BJ (cell line): Measurements from ENCODE around the gene SFRP5. TPM values are rescaled to one million over a fixed set of nuclear protein-coding genes. Genes with fewer than 3 reads are reported as not detected.

ENCODE experiments used
- CTCF ChIA-PET: fragments of 350-600 bp; formaldehyde crosslinking; extraction: SDS; loops from one replicate; lab custom pipeline; 2021; ENCODE audit warnings: antibody characterized with exemption, inconsistent platforms; lab: Yijun Ruan, JAX
- POLR2A ChIA-PET: fragments of 300-600 bp; sonication (Branson Sonifier 250); formaldehyde crosslinking; extraction: SDS; loops from one replicate; lab custom pipeline; 2021; ENCODE audit warnings: antibody characterized with exemption; lab: Charles Lee
- DNase-seq: peaks from one replicate; pipeline ENCODE4 v3.0.0-alpha.2; 2011; ENCODE audit warnings: low read depth
- H3K27me3 ChIP-seq: 2 replicates; pipeline ENCODE4 v1.6.0; 2011; ENCODE audit warnings: low read length; ENCODE audit not compliant: control insufficient read depth, insufficient read depth
- H3K36me3 ChIP-seq: 2 replicates; pipeline ENCODE4 v1.5.1; 2011; ENCODE audit warnings: low read length; ENCODE audit not compliant: control insufficient read depth, insufficient read depth
- H3K4me3 ChIP-seq: 2 replicates; pipeline ENCODE4 v1.5.1; 2011; ENCODE audit warnings: low read depth, mild to moderate bottlenecking, control low read depth, low read length
- polyA minus RNA-seq: library from RNA; depleted of rRNA, polyadenylated mRNA; stranded (reverse); fragments of >200 nt; gene quantifications from 2 replicates; pipeline ENCODE4 v1.2.3, GENCODE V29; 2011; rRNA and poly(A)+ RNA removed
- polyA plus RNA-seq: library from polyadenylated mRNA; depleted of rRNA; stranded (reverse); fragments of >200 nt; gene quantifications from 2 replicates; pipeline ENCODE4 v1.2.3, GENCODE V29; 2011; rRNA removed
- TF ChIP-seq, protein P1 (sequence below): IDR thresholded peaks from 2 replicates; pipeline ENCODE4 v1.5.1; 2011; ENCODE audit warnings: low read depth, mild to moderate bottlenecking, control low read depth, inconsistent platforms, low read length, moderate library complexity; ENCODE audit not compliant: insufficient read depth

Gene SFRP5, protein sequence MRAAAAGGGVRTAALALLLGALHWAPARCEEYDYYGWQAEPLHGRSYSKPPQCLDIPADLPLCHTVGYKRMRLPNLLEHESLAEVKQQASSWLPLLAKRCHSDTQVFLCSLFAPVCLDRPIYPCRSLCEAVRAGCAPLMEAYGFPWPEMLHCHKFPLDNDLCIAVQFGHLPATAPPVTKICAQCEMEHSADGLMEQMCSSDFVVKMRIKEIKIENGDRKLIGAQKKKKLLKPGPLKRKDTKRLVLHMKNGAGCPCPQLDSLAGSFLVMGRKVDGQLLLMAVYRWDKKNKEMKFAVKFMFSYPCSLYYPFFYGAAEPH
- polyA plus RNA-seq (not detected in 2 replicates), polyA minus RNA-seq (not detected in 2 replicates)

DNA sequence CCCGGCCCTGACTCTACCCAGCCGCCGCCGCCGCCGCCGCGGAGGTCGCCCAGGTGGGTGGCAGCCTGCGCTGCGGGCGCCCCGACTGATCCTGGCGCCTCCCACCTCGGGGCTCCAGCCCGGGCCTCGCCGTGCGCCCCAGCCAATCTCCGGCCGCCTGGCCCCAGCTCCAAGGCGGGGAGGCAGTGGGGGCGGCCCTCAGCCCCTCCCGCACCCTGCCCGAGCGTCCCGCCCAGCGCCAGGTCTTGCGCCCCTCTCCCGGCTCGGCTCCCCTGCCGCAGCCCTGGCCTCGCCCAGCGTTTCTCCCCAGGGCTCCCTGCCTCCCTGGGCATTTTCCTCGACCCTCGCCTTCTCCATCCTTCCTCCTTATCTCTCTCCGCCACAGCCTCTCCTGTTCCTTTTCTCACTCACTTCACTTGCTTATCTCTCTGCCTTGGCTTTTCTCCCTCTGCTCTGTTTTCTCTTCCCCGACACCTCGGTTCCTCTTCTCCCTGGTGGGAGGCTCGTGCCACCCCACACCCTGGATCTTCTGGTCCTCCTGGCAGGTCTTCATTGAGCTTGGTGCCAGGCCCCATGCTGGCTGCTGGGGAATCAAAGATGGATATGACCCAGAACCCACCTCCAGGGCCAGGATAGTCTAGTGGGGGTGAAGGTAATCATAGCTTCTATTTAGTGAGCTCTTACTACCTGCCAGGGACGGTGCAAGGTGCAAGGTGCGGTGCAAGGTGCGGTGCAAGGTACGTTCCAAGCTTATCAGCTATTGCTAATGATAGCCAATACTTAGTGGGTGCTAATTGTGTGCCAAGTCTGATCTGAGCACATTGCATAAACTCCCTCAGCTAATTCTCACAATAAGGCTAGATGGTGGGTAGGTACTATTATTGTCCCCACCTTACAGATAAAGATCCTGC lies at the start of gene SFRP5:
SFRP5 (minus strand) TSS at position 87 of the 911 bp plus-strand sequence. CDS start 166 bp downstream, outside the sequence.
- ChIA-PET CTCF (interaction anchor here (0.9 to 2.6 kb wide), 3 partner anchors 9 to 97 kb away, joined by 5 to 16 read pairs (median 6); no protein-coding TSS in a partner anchor), POLR2A (no interaction called here)
- DNase-seq: no peak
- Histone ChIP-seq H3K27me3 (peaks cover 26% of the 10 kb centered on the region), H3K4me3 (no peak within 1 kb of the TSS), H3K36me3 (no peaks in the 10 kb centered on the region)
- TF ChIP-seq, protein P1, sequence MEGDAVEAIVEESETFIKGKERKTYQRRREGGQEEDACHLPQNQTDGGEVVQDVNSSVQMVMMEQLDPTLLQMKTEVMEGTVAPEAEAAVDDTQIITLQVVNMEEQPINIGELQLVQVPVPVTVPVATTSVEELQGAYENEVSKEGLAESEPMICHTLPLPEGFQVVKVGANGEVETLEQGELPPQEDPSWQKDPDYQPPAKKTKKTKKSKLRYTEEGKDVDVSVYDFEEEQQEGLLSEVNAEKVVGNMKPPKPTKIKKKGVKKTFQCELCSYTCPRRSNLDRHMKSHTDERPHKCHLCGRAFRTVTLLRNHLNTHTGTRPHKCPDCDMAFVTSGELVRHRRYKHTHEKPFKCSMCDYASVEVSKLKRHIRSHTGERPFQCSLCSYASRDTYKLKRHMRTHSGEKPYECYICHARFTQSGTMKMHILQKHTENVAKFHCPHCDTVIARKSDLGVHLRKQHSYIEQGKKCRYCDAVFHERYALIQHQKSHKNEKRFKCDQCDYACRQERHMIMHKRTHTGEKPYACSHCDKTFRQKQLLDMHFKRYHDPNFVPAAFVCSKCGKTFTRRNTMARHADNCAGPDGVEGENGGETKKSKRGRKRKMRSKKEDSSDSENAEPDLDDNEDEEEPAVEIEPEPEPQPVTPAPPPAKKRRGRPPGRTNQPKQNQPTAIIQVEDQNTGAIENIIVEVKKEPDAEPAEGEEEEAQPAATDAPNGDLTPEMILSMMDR: no peak

DNA sequence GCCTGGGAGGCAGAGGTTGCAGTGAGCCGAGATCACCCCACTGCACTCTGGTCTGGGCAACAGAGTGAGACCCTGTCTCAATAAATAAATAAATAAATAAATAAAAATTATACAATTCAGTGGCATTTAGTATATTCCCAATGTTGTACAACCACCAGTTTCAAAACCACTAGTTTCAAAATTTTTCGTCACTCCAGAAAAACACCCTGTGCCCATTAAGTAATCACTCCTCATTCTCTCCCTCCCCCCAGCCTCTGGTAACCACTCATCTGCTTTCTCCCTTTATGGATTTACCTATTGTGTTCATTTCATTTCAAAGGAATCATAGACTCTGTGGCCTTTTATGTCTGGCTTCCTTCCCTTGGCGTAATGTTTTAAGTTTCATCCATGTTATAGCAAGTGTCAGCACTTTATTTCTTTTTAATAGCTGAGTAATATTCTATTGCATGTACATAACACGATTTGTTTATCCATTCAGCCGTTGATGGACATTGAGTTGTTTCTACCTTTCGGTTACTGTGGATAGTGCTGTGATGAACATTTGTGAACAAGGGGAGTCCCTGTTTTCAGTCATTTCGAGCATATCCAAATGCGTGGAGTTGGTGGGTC lies 48.4 kb upstream of the SFRP5 start:
- TF ChIP-seq, protein P1: no peak
- CTCF ChIA-PET: no interaction called here
- H3K4me3 ChIP-seq: no peak overlapping the region
- H3K27me3 ChIP-seq: peaks cover 13% of the 10 kb centered on the region
- no peaks in the 10 kb centered on the region for H3K36me3 ChIP-seq
- POLR2A ChIA-PET: no interaction called here
- no peak for DNase-seq

DNA sequence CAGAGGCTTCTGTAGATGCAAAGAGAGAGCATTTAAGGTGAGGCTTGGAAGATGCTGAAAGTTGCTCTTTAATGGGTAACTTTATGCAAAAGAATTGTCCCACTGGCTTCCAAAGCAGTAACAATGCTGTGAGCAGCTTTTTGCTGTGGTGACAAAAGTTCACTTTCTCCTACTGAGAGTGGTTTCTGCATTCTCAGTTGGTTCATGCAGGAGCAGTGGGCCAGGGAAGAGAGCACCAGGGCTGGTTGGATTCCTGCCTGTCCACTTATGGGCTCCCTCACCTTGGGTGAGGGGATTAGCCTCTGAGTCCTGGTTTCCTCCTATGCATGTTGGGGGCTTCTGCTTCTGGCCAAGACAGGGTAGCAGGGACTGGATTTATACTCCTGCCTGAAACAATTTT lies 46.8 kb upstream of the SFRP5 start:
- POLR2A ChIA-PET: no interaction called here
- H3K27me3 ChIP-seq: peaks cover 12% of the 10 kb centered on the region
- H3K4me3 ChIP-seq: no peak overlapping the region
- no peaks in the 10 kb centered on the region for H3K36me3 ChIP-seq
- CTCF ChIA-PET: no interaction called here
- no peak for DNase-seq
- TF ChIP-seq, protein P1: no peak

DNA sequence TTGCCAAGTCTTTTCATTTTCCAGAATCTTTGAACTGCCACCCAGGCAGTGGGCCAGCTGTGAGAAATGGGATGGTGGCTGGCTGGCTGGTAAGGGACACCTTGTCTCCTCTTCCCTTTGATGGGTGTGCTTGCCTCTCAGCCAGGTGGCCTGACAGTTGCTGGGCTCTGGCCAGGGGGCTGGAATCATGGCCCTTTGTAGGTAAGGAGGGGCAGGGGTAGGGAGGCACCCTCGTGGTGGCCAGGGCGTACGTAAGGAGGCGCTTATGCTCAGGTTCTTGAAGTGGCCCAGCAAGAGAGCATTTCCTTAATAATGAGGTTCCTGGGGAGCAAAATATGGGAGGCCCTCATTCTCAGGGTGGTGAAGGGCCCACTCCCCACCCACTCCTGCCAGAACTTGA lies 44.8 kb upstream of the SFRP5 start:
- Histone ChIP-seq H3K36me3 (no peaks in the 10 kb centered on the region), H3K27me3 (peaks cover 15% of the 10 kb centered on the region), H3K4me3 (no peak overlapping the region)
- TF ChIP-seq, protein P1: no peak
- DNase-seq: no peak
- ChIA-PET POLR2A (no interaction called here), CTCF (no interaction called here)
